Posterior cingulate gyrus (tissue), 11 donors: ENCODE results near the gene MRC1.

Source experiments
- DNase-seq, 10 donors: peaks; one replicate each; pipeline versions ENCODE4 v3.0.0 to v3.0.0-alpha.2; 2020 to 2021; ENCODE audit warnings: mixed read lengths in 3 of 10
- intact Hi-C: fragments of 100-400 bp; cut with DNase I; formaldehyde crosslinking; loops from one replicate; pipeline ENCODE4 v1.15.1; 2023

Gene MRC1

GRCh38 chr10:17808971-17809841, at the start of gene MRC1:
Gene MRC1 (plus strand): TSS chr10:17809348. CDS start chr10:17809466, 118 bp downstream.
- peak in 1 of 10 donors; percentile 56 for DNase-seq
- intact Hi-C loops, result no loop called here

- intact Hi-C loops, result no loop called here
- no peak for DNase-seq
Measured at GRCh38 chr10:17764142-17764541, 45.0 kb upstream of the MRC1 start.

GRCh38 chr10:17765602-17766001, 43.5 kb upstream of the MRC1 start:
- intact Hi-C loops, result no loop called here
- no peak for DNase-seq

- DNase-seq, result no peak
- intact Hi-C loops, result no loop called here
Measured at GRCh38 chr10:17766731-17767130, 42.4 kb upstream of the MRC1 start.

- no peak for DNase-seq
- intact Hi-C loops, result no loop called here
Measured at GRCh38 chr10:17768496-17768895, 40.7 kb upstream of the MRC1 start.

GRCh38 chr10:17768957-17769356, 40.2 kb upstream of the MRC1 start:
- intact Hi-C loops, result no loop called here
- DNase-seq, result no peak

- intact Hi-C loops, result no loop called here
- DNase-seq, result no peak
Measured at GRCh38 chr10:17771017-17771416, 38.1 kb upstream of the MRC1 start.

GRCh38 chr10:17779784-17780183, 29.4 kb upstream of the MRC1 start:
- DNase-seq, result no peak
- intact Hi-C loops, result no loop called here

GRCh38 chr10:17780727-17781126, 28.4 kb upstream of the MRC1 start:
- intact Hi-C loops, result no loop called here
- DNase-seq, result no peak

GRCh38 chr10:17781856-17782255, 27.3 kb upstream of the MRC1 start:
- no peak for DNase-seq
- intact Hi-C loops, result no loop called here

- peak in 1 of 10 donors; percentile 29 for DNase-seq
Measured at GRCh38 chr10:17782921-17783665, 26.1 kb upstream of the MRC1 start.

GRCh38 chr10:17783751-17784150, 25.4 kb upstream of the MRC1 start:
- DNase-seq, result no peak
- intact Hi-C loops, result no loop called here

More at GRCh38 chr10:17782921-17783665, 26.1 kb upstream of the MRC1 start:
- intact Hi-C loops, result no loop called here

GRCh38 chr10:17784688-17785087, 24.5 kb upstream of the MRC1 start:
- no peak for DNase-seq
- intact Hi-C loops, result no loop called here

- intact Hi-C loops, result no loop called here
- no peak for DNase-seq
Measured at GRCh38 chr10:17785276-17785930, 23.7 kb upstream of the MRC1 start.

- intact Hi-C loops, result no loop called here
- no peak for DNase-seq
Measured at GRCh38 chr10:17787087-17787961, 21.8 kb upstream of the MRC1 start.

- intact Hi-C loops, result no loop called here
- no peak for DNase-seq
Measured at GRCh38 chr10:17788646-17789045, 20.5 kb upstream of the MRC1 start.

- intact Hi-C loops, result no loop called here
- DNase-seq, result no peak
Measured at GRCh38 chr10:17789396-17789795, 19.8 kb upstream of the MRC1 start.

GRCh38 chr10:17790651-17791050, 18.5 kb upstream of the MRC1 start:
- intact Hi-C loops, result no loop called here

GRCh38 chr10:17792991-17793390, 16.2 kb upstream of the MRC1 start:
- intact Hi-C loops, result no loop called here
- DNase-seq, result no peak

More at GRCh38 chr10:17790651-17791050, 18.5 kb upstream of the MRC1 start:
- DNase-seq, result no peak
